DND-41 (cell line): Measurements from ENCODE around the gene PER1.

Experiments
- ATAC-seq: fragments of 200-7000 bp; cut with Tn5 transposase; 3 replicates; pipeline ENCODE4 v1.9.1; 2021; ENCODE audit warnings: low read depth; ENCODE audit not compliant: insufficient read depth
- DNase-seq: peaks from one replicate; pipeline ENCODE4 v3.0.0-alpha.2; 2020
- H2AFZ ChIP-seq: 2 replicates; pipeline ENCODE4 v1.6.0; 2012; ENCODE audit warnings: low read depth, low read length
- H3K27ac ChIP-seq: 2 replicates; pipeline ENCODE4 v1.5.1; 2012; ENCODE audit warnings: low read length, inconsistent platforms
- H3K27me3 ChIP-seq: fragments of 200-600 bp; sonication (generic); 2 replicates; pipeline ENCODE4 v1.6.0; 2012; ENCODE audit warnings: low read length, mild to moderate bottlenecking, inconsistent platforms; ENCODE audit not compliant: insufficient read depth, poor library complexity
- H3K36me3 ChIP-seq: 2 replicates; pipeline ENCODE4 v1.5.1; 2012; ENCODE audit warnings: low read length, inconsistent platforms; ENCODE audit not compliant: insufficient read depth
- H3K4me1 ChIP-seq: 2 replicates; pipeline ENCODE4 v1.5.1; 2012; ENCODE audit warnings: mild to moderate bottlenecking, low read length; ENCODE audit not compliant: insufficient read depth
- H3K4me2 ChIP-seq: 2 replicates; pipeline ENCODE4 v1.6.0; 2012; ENCODE audit warnings: mild to moderate bottlenecking, moderate library complexity, low read length, inconsistent platforms; ENCODE audit not compliant: insufficient read depth
- H3K4me3 ChIP-seq, 2 experiments: fragments of 200-600 bp in 1 of 2; shearing (Covaris generic) in 1 of 2; 2 replicates each; pipeline ENCODE4 v1.5.1; 2012 to 2016; ENCODE audit warnings: inconsistent platforms in 2 of 2, low read length in 2 of 2, mild to moderate bottlenecking in 2 of 2, low read depth in 1 of 2, moderate library complexity in 1 of 2
- H3K79me2 ChIP-seq: 2 replicates; pipeline ENCODE4 v1.6.0; 2012; ENCODE audit warnings: low read length, inconsistent platforms; ENCODE audit not compliant: insufficient read depth
- H3K9ac ChIP-seq: 2 replicates; pipeline ENCODE4 v1.6.0; 2012; ENCODE audit warnings: low read depth, mild to moderate bottlenecking, inconsistent platforms, low read length, moderate library complexity
- H3K9me3 ChIP-seq: 2 replicates; pipeline ENCODE4 v1.5.1; 2012; ENCODE audit warnings: low read length, moderate library complexity, mild to moderate bottlenecking, inconsistent platforms; ENCODE audit not compliant: insufficient read depth, severe bottlenecking
- H4K20me1 ChIP-seq: 2 replicates; pipeline ENCODE4 v1.6.0; 2012; ENCODE audit warnings: low read length; ENCODE audit not compliant: insufficient read depth
- CTCF ChIP-seq: IDR thresholded peaks from 2 replicates; pipeline ENCODE4 v1.5.1; 2012; ENCODE audit warnings: borderline replicate concordance, low read length, moderate library complexity, mild to moderate bottlenecking; ENCODE audit not compliant: poor library complexity, severe bottlenecking; ENCODE audit errors: extremely low read depth
- EZH2 ChIP-seq: IDR thresholded peaks from 3 replicates; pipeline ENCODE4 v1.6.1; 2012; ENCODE audit warnings: borderline replicate concordance, low read depth, mild to moderate bottlenecking, moderate library complexity, low read length, inconsistent platforms; ENCODE audit not compliant: severe bottlenecking

The PER1 gene

GRCh38 chr17:8185582-8186445 lies 33.6 kb upstream of the PER1 start:
- peak overlapping the region; percentile 55 to 80 for H3K4me3 ChIP-seq
- TF ChIP-seq EZH2 (no peak), CTCF (no peak)
- no peaks in the 10 kb centered on the region for H3K27me3 ChIP-seq
- peak overlapping the region; percentile 91 for H3K4me2 ChIP-seq
- peak overlapping the region; percentile 88 for H2AFZ ChIP-seq
- peaks cover 13% of the 10 kb centered on the region for H4K20me1 ChIP-seq
- peaks cover 51% of the 10 kb centered on the region for H3K4me1 ChIP-seq
- H3K9ac ChIP-seq: peak overlapping the region; percentile 70
- H3K36me3 ChIP-seq: no peaks in the 10 kb centered on the region; the same call in 1 of the 2 replicates
- H3K9me3 ChIP-seq: no peaks in the 10 kb centered on the region
- ATAC-seq: 0 out of 3 replicates have a peak, but pooled peaks have one; percentile 2
- peaks cover 17% of the 10 kb centered on the region for H3K79me2 ChIP-seq
- peak; percentile 83 for DNase-seq
- H3K27ac ChIP-seq: peak overlapping the region; percentile 99

- Histone ChIP-seq H3K4me1 (peaks cover 45% of the 10 kb centered on the region), H3K36me3 (no peaks in the 10 kb centered on the region; the same call in 1 of the 2 replicates), H3K9me3 (no peaks in the 10 kb centered on the region), H4K20me1 (no peaks in the 10 kb centered on the region), H3K79me2 (peaks cover 18% of the 10 kb centered on the region), H3K4me2 (peak overlapping the region; percentile 80), H2AFZ (peak overlapping the region; percentile 84), H3K9ac (peak overlapping the region; percentile 74), H3K27ac (peak overlapping the region; percentile 81), H3K27me3 (no peaks in the 10 kb centered on the region), H3K4me3 (peak overlapping the region; percentile 40 to 78; a peak in 3 of 4 replicates)
- ATAC-seq (no peak), DNase-seq (no peak)
- TF ChIP-seq CTCF: no peak
- no peak for TF ChIP-seq EZH2
Observed at GRCh38 chr17:8176998-8177731, 25.0 kb upstream of the PER1 start.

GRCh38 chr17:8176197-8176940 lies 24.2 kb upstream of the PER1 start, which contains the start of gene TMEM107:
TMEM107 (minus strand) TSS chr17:8176380; CDS start chr17:8176286, 94 bp downstream.
- H4K20me1 ChIP-seq: no peaks in the 10 kb centered on the region
- H3K4me3 ChIP-seq: peak within 1 kb of the TSS; percentile 40 to 78
- H3K4me1 ChIP-seq: peaks cover 51% of the 10 kb centered on the region
- peak within 1 kb of the TSS; percentile 81 for H3K27ac ChIP-seq
- H3K9ac ChIP-seq: peak within 1 kb of the TSS; percentile 74
- TF ChIP-seq EZH2 (no peak), CTCF (peak; percentile 29)
- H3K79me2 ChIP-seq: peaks cover 18% of the 10 kb centered on the region
- no peaks in the 10 kb centered on the region for H3K27me3 ChIP-seq
- ATAC-seq (peak; percentile 67), DNase-seq (peak; percentile 91)
- no peaks in the 10 kb centered on the region; the same call in 1 of the 2 replicates for H3K36me3 ChIP-seq
- peak within 1 kb of the TSS; percentile 84 for H2AFZ ChIP-seq
- no peaks in the 10 kb centered on the region for H3K9me3 ChIP-seq
- H3K4me2 ChIP-seq: peak within 1 kb of the TSS; percentile 80
